ENCODE measurements around the gene RHOT2. TPM values are rescaled to one million over a fixed set of nuclear protein-coding genes. Genes with fewer than 3 reads are reported as not detected.

RHOT2 gene
- total and polyA plus RNA-seq, 2 of the 8 experiments (the other 6 are each of a cell fraction or from before 2014, with no cell fraction given), result 149 to 194 TPM

DNA sequence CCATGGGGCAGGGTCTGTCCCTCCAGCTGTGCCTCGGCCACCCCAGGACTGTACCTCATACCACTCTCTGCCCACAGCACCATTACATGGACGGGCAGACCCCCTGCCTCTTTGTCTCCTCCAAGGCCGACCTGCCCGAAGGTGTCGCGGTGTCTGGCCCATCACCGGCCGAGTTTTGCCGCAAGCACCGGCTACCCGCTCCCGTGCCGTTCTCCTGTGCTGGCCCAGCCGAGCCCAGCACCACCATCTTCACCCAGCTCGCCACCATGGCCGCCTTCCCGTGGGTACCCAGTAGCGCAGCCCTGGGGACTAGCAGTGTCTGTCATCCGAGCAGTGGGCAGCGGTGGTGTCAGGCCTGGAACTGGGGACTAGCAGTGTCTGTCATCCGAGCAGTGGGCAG is 4.9 kb downstream of the RHOT2 start:
- FAIRE-seq, result no peak
- POLR2A ChIA-PET (ENCODE audit: partially characterized antibody), result interaction anchor here (0.7 to 17.4 kb wide), 7 partner anchors 5 to 44 kb away, joined by 3 to 214 read pairs (median 4); partner anchors contain the start of genes JMJD8, RHBDL1, RHOT2 and STUB1
- no peak for TF ChIP-seq TBP (IDR thresholded peaks at IDR 0.05; ENCODE audit: low read depth, low read length)
- TF ChIP-seq TAF1 (IDR thresholded peaks at IDR 0.05; ENCODE audit: low read depth, low read length), result no peak
- no peak for TF ChIP-seq SP1 (IDR thresholded peaks at IDR 0.05; ENCODE audit: low read depth, low read length)
- no peak for TF ChIP-seq EZH2 (IDR thresholded peaks at IDR 0.05; ENCODE audit: low read depth, low read length, severe bottlenecking)
- no peak for TF ChIP-seq HDAC2 (IDR thresholded peaks at IDR 0.05; ENCODE audit: borderline replicate concordance in 1 of 2, low read depth in 2 of 2, low read length in 2 of 2)
- TF ChIP-seq ZNF274 (IDR thresholded peaks at IDR 0.05; ENCODE audit: borderline replicate concordance, extremely low read depth, low read length), result no peak
- TF ChIP-seq CTCF (IDR thresholded peaks at IDR 0.05; ENCODE audit: control extremely low read depth in 1 of 3, insufficient read depth in 1 of 3, low read depth in 1 of 3, low read length in 3 of 3), result no peak
- TF ChIP-seq GTF2F1 (IDR thresholded peaks at IDR 0.05; ENCODE audit: borderline replicate concordance, low read depth, low read length), result no peak
- TF ChIP-seq SP4 (IDR thresholded peaks at IDR 0.05; ENCODE audit: low read length), result no peak
- no peak for TF ChIP-seq EP300 (IDR thresholded peaks at IDR 0.05; ENCODE audit: borderline replicate concordance in 1 of 2, low read depth in 2 of 2, low read length in 2 of 2)
- TF ChIP-seq HDAC6 (IDR thresholded peaks at IDR 0.05; ENCODE audit: low read depth, low read length), result no peak

More for the DNA sequence above, 4.9 kb downstream of the RHOT2 start:
- no peak for DNase-seq (ENCODE audit: low read depth in 1 of 2, low spot score in 2 of 2)
- Histone ChIP-seq H2BK20ac (ENCODE audit: low read length) (no peak overlapping the region), H3K56ac (replicated peaks; ENCODE audit: insufficient read length, low read depth, low read length) (no peak overlapping the region), H3K4me2 (ENCODE audit: insufficient read depth in 1 of 2, low read depth in 2 of 2, low read length in 2 of 2) (no peak overlapping the region), H3K4me3 (ENCODE audit: extremely low read depth in 1 of 4, insufficient read depth in 2 of 4, low read depth in 3 of 4, low read length in 4 of 4) (no peak overlapping the region), H3K23me2 (ENCODE audit: low read depth, low read length) (peaks cover 12% of the 10 kb centered on the region), H4K91ac (replicated peaks; ENCODE audit: insufficient read length, low read length) (no peak overlapping the region), H3K36me3 (ENCODE audit: control insufficient read depth in 2 of 4, insufficient read depth in 4 of 4, low read length in 3 of 4) (peaks cover 14 to 44% (median 33%) of the 10 kb centered on the region in 4 experiments), H3K9me3 (ENCODE audit: insufficient read depth in 2 of 2, low read depth in 1 of 2, low read length in 1 of 2) (no peaks in the 10 kb centered on the region), H2BK5ac (ENCODE audit: low read depth, low read length) (no peak overlapping the region), H3K4ac (replicated peaks; ENCODE audit: insufficient read length, low read depth, low read length) (no peak overlapping the region), H2BK15ac (ENCODE audit: low read length) (no peak overlapping the region), H3K27ac (ENCODE audit: low read depth, low read length) (no peak overlapping the region), H3K79me1 (ENCODE audit: low read depth, low read length) (peaks cover 13% of the 10 kb centered on the region), H3K4me1 (replicated peaks in 1 of 4; ENCODE audit: control insufficient read depth in 3 of 4, insufficient read depth in 4 of 4, low read length in 3 of 4) (peaks cover 0 to 29% (median 25%) of the 10 kb centered on the region in 4 experiments; a peak in 6 of 7 replicates), H3K14ac (ENCODE audit: insufficient read length) (no peak overlapping the region), H4K8ac (ENCODE audit: extremely low read depth, insufficient read depth, low read length) (no peak overlapping the region), H3K23ac (ENCODE audit: insufficient read length) (no peak overlapping the region), H3K18ac (ENCODE audit: extremely low read depth, low read length) (no peak overlapping the region), H2BK120ac (replicated peaks; ENCODE audit: low read depth, low read length) (no peak overlapping the region), H3K9ac (replicated peaks in 1 of 4; ENCODE audit: extremely low read depth in 1 of 4, low read depth in 3 of 4, low read length in 3 of 4) (no peak overlapping the region), H2AK5ac (ENCODE audit: low read depth, low read length) (no peak overlapping the region), H3K79me2 (ENCODE audit: control insufficient read depth in 1 of 2, insufficient read depth in 2 of 2, low read length in 2 of 2) (peaks cover 0 to 13% of the 10 kb centered on the region in 2 experiments; a peak in 1 of 4 replicates), H4K5ac (ENCODE audit: insufficient read length, low read depth, low read length) (no peak overlapping the region), H4K20me1 (replicated peaks in 1 of 2; ENCODE audit: control insufficient read depth in 1 of 2, insufficient read depth in 2 of 2, low read length in 2 of 2) (peaks cover 5 to 27% of the 10 kb centered on the region in 2 experiments), H3K27me3 (replicated peaks in 1 of 4; ENCODE audit: control insufficient read depth in 3 of 4, extremely low read depth in 1 of 4, insufficient read depth in 3 of 4, low read length in 3 of 4) (peaks cover 0 to 2% (median 0%) of the 10 kb centered on the region in 4 experiments; a peak in 2 of 7 replicates), H2AFZ (ENCODE audit: low read length) (no peak overlapping the region), H2BK12ac (ENCODE audit: low read depth, low read length) (no peak overlapping the region)
- CTCF ChIA-PET (ENCODE audit: partially characterized antibody), result interaction anchor here (1.0 to 12.0 kb wide), 5 partner anchors 12 to 280 kb away, joined by 3 to 75 read pairs (median 5); partner anchors contain the start of genes CIAO3 and WDR24
- WGBS, 2 experiments (ENCODE audit: extremely low coverage in 1 of 2, insufficient coverage in 1 of 2, insufficient read length in 1 of 2, insufficient replicate concordance in 2 of 2, low coverage in 1 of 2, low lambda C conversion rate in 2 of 2, missing lambda C conversion rate in 1 of 2), result 95% methylated on average over 21 of the region's 21 CpGs; no CpG with 5 or more reads in 1 of the 2 experiments

Data from H1 (cell line).